Cerebellar cortex (tissue), 1 donor: Measurements from ENCODE around the gene NHLRC4.

Source experiments
- DNase-seq: peaks from one replicate; pipeline ENCODE4 v3.0.0-alpha.2; 2015; ENCODE audit warnings: low spot score

The NHLRC4 gene

DNA sequence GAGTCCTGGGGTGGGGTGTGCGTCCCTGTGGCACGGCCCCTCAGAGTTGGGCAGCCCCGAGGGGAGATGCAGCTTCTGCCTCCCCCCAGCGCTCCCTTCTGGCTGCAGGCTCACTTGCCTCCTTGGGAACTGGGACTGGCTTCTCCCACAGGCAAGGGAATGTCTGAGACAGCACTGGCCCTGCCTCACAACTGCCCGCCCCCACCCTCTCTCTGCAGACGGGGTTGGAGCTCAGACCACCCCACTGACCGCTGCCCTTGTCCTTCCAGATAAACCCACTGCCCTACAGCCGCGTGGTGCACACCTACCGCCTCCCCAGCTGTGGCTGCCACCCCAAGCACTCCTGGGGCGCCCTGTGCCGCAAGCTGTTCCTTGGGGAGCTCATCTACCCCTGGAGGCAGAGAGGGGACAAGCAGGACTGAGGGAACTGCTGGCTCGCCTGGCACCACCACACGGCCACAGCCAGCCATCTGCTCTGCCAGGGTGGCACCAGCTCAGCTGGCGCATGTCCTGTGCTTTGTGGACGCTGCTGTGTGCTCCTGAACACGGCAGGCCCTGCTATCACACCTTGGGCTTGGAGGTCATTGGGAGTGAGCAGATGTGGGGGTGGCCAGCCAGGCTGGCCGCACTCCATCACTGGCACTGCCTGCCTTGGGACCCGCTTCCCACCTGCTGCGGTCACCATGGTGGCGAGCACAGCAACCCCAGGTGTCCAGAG is 16.0 kb downstream of the NHLRC4 start:
- peak; percentile 86 for DNase-seq

DNA sequence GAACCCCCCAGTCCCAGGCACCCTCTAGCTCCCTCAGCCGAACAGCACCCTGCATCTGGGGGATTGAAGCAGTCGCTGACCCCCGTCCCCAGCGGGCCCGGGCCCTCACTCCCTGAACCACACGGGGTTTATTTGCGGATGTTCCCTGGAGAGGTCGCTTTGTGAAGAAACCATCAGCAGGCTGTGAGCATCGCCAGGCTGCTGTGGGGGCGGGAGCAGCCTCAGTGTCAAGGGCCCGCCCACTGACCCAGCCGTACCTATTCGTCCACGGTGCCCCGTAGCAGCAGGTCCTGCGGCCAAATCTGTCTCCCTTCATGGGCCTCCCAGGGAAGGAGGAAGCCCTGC is 16.6 kb downstream of the NHLRC4 start:
- no peak for DNase-seq

DNA sequence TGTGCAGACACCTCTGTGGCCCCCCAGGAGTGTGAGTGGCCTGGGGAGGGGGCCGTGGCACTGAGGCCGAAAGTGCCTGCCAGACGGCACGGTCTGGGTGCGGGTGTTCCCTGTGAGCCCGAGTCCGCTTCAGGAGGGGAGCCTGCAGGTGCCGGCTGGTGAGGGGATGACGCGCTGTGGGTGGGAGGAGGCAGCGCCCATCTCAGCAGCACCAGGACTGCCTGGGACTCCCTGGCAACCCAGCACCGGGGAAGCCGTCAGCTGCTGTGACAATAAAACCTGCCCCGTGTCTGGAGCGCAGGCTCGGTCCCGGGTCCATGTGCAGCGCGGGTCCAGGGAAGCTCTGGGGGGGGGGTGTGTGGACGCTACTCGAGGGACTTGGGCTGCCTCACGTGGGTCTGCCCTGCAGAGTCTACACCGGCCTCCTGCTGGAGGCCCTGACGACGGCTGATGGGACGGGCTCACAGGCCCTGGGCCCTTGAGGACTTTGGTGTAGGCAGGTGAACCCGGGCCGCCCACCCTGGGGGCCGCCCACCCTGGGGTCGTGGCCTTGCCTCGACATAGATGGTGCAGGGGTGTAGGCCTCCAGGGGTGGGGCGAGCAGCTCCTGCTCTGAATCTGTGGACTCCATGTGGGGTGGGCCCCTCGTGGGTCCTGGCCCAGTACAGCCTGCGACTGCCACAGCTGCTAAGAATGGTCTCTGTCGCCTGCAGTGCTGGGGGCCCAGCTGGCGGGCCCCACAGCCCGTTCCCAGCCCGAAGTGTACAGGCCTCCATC is 17.2 kb downstream of the NHLRC4 start:
- DNase-seq: no peak

DNA sequence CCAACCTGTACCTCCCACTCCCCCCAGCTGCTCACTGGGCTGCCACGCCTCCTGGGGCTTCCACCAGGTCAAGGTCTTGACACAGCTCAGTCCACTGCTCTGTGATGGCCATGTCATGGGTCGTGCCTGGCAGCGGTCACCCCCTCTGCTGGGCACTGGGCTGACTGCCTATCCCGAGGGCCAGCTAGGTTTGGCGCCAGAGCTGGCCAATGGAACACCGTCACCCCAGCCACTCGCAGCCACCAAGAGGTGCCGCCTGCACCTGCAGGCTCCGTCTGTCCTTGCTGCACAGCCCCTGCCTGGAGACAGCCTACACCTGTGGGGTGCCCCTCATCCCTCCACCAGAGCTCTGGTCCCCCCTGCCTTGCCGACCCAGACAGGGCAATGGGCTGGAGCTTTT is 18.5 kb downstream of the NHLRC4 start:
- DNase-seq: peak; percentile 39

DNA sequence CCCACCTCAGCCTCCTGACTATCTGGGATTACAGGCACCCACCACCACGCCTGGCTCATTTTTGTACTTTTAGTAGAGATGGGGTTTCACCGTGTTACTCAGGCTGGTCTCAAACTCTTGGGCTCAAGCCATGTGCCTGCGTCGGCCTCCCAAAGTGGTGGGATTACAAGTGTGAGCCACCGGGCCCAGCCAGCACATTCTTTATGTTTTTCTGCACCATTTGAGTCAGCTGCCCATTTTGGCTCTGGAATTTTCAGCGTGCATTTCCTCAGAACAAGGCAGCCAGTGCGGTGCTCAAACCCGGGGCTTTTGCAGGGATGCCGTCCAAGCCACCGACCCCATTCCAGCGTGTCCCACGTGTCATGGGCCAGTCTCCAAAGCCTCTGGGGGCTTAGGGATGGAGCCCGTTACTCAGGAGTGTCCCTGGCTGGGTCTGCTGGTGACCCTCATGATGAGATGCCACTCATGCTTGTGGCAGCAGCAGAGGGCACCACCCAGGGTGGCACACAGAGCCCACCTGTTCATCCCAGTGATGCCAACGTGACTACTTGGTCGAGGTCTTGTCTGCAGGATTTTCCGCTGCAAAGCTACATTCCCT is 19.3 kb downstream of the NHLRC4 start:
- peak; percentile 29 for DNase-seq

DNA sequence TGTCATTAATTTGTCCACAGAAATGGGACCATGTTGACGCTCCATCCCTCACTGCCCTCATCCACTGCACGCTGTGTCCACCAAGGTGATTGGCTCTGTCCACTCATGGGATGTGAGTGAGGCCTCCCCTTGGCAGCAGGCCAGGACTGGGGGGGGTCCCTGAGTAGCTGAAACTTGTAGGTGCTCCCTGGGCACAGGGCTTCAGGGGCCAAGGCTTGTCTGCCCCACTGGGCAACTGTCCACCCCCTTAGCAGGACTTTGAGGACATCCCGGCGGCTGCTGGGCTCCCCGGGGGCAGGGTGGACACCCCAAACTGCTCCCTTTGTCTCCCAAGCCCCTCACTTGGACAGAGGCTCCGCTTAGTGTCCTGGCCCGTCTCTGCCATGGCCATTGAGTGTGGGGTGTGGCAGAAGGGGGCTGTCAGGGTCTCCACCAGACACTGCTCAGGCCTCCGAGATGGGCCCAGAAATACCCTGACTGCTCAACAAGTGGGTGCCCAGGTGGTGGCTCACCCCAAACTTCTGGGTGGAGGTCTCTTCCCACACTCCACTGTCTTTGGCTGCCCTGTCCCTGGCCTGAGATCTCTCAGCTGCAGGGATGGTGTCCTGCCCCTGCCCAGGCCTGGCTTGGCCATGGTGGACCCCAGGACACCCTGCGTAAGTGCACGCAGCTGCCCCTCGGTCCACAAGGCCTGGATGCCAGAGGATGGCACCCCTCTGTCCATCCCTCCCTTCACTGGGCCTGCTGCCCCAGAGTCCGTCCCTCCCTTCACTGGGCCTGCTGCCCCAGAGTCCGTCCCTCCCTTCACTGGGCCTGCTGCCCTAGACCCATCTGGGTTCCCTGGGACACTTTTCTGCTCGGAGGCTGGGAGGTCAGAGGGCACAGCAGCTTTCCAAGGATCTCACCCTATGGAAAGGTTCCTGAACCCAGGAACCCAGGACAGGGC is 20.1 kb downstream of the NHLRC4 start:
- no peak for DNase-seq

DNA sequence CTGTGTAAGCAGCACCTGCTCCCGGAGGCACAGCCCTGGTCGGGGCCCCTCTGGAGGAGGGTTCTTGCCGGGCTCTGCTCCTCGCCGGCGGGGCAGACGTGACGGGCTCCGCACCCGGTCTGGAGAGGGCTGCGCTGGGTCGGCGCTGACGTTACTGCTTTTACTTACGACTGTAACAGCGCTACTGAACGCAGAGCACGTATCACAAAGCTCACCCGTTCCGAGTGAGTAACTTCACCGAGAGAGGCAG is 21.8 kb downstream of the NHLRC4 start:
- no peak for DNase-seq

DNA sequence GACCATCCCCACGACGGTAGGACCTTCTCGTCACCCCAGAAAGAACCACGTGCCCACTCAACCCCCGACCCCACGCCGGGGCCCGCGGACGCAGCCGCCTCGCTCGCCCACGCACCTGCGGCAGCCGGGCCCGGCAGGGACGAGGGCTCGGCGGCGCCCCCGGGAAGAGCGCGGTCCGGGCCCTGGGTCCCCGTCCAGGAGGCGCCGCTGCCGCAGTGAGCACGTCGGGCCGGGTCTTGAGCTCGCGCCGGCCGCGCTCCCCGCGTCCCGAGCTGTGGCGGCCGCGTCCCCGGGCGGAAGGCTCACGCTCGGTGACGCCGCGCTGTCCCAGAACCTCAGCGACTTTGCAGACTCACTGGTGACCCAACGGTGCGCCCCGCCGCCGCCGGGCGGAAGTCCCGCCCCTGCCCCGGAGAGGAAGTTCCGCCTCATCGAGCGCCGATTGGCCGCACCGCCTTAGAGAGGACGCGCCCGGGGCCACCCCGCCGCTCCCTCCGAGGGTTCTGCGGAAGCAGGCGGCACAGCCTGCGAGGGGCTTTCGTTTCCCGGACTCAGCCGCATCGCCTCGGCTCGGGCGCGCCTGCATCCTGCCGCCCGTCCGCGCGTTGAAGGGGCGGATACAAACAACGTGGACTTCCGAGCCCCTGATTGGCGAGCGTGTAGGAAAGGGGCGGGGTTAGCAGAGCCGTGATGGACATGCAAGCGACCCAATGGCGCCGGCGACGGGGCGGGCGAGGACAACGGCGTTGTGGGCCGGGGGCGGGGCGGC is 22.3 kb downstream of the NHLRC4 start:
- peak; percentile 97 for DNase-seq

DNA sequence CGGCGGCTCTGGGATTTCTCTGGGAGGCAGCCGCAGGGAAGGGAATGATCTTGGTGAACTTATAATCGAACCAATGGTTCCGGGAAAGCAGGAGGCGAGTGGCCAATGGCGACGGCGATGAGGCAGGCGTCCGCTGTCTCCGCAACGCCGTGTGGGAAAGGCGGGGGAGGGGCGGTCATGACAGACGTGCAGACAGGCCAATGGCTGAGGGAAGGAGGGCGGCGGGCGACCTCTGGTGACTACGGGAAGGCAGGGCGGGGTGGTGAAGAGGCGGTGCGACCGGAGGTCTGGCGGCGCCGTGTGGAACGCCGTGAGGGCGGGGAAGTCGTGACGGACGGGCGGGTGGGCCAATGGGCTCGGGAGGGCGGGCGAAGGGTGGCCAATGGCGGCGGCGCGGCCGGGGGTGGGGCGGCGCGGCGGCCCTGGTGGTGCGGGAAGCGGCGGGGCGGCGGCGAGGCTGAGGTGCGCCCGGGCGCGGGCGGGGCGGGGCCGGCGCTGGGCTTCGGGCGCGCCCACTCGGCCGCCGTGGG is 22.9 kb downstream of the NHLRC4 start, which contains the start of gene RAB40C:
Gene RAB40C, plus strand, starts transcription at position 409 of the 530 bp plus-strand sequence. CDS start 226 bp downstream, outside the sequence.
- DNase-seq: peak; percentile 98

DNA sequence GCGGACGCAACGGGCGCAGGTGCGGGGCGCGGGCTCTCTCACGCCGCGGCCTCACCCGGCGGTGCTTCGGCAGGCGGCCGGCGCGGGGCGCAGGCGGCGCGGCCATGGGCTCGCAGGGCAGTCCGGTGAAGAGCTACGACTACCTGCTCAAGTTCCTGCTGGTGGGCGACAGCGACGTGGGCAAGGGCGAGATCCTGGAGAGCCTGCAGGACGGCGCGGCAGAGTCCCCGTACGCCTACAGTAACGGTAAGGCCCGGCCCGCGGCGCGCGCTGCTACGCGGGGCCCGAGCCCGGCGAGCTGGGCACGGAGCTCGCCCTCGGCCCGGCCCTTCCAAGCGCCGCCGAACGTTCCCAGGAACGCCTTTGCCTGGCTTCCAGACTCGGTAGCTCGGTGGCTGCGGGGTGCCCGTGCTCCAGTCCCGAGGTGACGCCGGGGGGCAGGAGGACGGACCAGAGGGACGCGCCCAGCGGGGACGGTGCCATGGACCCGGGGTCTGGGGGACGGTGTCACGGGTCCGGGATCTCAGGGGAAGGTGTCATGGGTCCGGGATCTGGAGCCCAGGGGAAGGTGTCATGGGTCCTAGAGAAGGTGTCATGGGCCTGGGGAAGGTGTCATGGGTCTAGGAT is 23.5 kb downstream of the NHLRC4 start:
- no peak for DNase-seq

DNA sequence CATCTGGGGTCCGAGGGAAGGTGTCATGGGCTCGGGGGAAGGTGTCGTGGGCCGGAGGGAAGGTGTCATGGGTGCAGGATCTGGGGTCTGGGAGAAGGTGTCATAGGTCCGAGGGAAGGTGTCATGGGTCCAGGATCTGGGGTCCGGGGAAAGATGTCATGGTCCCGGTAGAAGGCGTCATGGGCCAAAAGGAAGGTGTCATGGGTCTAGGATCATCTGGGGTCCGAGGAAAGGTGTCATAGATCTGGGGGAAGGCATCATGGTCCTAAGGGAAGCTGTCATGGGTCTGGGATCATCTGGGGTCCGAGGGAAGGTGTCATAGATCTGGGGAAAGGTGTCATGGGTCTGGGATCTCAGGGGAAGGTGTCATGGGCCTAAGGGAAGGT is 24.0 kb downstream of the NHLRC4 start:
- no peak for DNase-seq

DNA sequence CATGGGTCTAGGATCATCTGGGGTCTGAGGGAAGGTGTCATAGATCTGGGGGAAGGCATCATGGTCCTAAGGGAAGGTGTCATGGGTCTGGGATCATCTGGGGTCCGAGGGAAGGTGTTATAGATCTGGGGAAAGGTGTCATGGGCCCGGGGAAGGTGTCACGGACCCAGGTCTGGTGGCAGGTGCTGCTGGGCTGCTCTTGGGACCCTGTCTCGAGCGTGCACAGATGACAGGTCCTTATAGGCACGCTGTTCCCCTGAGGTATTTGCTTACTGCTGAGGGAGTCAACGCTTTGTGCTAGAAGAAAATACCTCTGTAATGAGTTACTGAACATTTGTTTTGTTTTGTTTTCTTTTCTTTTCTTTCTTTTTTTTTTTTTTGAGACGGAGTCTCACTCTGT is 24.4 kb downstream of the NHLRC4 start:
- no peak for DNase-seq

DNA sequence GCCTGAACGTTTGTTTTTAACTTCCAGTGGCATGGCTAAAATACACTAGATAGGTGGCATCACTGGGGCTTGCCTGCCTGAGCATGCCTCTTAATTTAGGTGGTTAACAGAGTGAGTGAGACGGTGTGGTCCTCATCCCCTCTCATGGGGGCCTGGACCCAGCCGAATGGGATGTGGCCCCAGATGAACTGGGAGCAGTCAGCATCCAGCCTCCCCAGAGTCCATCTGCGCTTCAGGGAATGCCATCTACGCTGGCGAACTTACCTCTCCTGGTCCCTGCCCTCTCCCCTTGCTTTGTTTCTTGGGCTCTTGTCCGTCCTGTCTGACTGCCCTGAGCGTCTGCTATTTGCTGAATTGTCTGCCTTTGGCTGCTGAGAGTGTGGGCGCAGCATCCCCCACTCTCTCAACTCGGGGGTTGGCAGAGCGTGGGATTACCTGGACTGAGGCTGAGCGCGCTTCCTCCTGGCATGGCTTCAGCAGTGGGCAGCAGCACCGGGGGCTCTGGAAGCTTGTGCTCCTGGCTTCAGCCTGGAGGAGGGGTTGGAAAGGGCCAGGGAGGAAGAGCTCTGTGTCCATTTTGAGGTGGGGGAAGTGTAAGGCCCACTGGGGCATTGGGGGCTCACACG is 25.2 kb downstream of the NHLRC4 start:
- DNase-seq: no peak

DNA sequence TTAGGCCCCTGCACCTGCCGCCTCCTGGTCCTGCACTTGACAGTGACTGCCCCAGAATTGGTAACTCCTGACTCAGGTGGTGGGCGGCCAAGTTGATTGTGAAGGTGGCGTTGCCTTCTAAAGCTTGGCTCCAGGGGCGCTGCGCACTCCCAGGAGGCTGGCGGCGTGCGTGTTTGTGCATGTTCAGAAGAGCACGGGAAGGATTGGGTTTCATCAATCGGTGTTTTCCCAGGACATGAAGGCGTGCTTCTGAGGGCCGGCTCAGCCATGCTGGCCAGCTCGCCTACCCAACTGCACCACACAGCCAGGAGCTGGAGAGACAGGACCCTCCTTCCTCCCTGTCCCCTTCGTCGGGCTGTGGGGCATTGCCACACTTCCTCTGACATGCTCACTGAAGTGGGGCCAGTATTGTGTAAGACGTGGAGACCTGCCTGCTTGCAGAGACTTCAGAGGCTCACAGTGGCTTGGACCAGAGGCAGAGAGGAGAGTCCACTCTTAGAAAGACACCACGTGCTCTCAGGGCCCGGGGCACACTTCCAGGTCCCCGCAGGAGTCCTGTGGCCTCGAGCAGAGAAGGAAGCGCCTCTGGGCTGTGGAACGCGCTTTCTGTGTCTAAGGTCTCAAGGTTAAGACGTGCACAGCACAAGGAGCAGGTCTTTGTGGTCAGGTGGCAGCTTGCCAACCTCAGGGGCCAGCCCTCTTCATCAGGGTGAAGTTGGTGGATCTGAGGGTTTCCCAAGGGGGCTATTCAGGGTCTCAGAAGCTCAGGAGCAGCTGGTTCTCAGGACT is 25.9 kb downstream of the NHLRC4 start:
- peak; percentile 57 for DNase-seq

DNA sequence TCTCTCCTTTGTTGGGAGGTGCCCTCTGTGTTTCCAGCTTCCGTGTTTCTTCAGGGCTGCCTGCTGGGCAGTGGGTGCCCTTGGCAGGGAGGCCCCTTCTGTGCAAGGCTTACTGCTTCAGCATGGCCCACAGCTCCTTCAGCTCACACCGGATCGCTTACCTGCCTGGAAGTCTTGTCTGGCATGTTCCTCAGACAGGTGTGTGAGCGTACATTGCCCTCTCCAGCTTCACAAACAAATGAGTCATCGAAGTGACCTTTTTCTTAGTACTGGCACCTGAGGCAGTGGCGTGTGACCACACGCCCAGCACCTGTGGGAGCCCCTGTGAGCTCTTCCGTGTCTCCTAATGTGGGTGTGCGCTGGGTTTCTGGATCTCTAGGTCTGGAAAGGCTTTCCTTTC is 26.6 kb downstream of the NHLRC4 start:
- no peak for DNase-seq

DNA sequence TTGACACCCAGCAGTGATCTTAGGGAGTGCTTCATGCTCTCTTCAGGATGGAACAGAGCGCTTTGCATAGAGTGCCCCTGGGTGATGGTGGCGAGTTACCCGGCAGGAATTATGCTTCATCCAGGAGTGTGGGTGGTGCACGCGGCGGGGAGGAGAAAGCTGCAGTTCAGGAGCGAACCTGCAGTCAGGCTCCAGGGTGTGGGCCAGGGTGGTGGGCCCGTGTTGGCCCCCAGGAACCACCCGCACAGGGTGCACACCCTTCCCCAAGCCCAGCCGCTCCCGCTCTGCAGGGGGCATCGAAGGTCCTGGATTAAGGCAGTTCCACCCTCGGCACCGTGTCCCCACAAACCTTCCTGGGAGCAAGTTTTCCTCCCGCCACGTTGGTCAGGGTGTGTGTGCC is 27.0 kb downstream of the NHLRC4 start:
- DNase-seq: no peak

DNA sequence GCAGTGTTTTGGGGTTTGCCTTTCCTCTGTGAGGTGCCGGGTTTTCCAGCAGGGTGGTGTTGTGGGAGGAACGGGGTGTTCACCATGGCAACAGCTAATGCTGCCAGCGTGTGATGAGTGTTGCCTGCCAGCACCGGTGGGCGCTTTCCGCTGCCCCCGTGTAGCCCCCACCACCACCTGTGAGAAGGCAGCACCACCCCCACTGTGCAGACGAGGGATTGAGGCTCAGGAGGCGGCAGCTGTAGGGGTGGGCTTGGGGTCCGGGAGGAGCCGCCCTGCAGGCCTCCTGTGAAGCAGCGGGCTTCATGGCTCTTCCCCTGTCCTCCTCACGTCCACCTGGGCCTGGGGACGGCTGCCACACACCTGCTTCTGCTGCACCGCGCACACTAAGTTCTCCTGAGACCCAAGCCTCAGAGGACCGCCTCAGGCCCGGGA is 28.3 kb downstream of the NHLRC4 start:
- DNase-seq: no peak

DNA sequence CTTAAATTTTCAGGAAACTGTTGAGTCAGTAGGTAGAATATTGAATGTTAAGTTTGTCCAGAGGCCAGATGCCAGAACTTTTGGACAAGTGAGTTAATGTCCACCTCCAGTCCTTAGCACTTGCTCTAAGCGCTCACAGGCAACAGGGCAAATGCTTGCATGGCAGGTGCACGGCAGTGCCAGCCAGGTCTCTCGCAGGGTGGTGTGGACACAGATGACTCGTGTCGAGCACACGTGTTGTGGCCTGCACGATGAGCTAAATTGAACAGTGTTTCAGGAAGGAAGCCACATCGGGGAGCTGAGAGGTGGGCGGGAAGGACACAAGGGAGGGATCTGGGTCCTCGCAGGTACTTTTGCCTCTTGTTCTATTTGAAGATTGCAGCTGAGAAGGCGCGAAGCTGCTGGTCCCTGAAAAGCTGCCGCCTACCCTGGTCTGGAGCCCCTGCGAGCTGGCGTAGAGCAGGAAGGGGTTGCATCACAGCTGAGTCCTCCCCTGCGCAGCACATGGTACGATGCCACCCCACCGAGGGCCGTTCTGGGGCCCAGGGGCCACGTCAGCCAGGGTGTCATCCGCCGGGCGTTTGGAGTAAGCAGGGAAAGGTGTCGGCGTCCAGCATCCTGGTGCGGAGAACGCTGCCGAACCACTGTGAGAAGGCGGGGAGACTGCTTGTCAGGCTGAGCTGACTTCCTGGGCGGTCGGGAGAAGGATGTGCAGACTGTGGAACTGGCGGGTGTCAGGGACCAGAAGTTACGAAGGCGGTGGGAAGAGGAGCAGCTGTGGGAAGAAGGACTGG is 29.3 kb downstream of the NHLRC4 start:
- DNase-seq: peak; percentile 85

DNA sequence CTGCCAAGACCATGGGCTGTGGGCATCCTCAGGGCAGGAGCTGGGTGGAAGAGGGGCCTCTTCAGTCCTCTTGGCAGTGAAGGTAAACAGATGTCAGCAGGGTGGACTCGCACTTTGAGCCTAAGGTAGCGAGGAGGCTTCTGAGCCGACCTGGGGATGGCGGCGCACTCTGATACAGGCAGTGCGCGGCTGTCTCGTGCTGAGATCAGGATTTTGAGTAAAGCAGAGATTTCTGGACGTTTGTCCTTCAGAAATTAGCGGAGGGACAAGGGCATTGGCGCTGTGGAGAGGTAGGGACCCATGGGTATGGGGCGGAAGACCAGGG is 29.9 kb downstream of the NHLRC4 start:
- no peak for DNase-seq
